ENCODE results near the gene COL13A1. TPM values are rescaled to one million over a fixed set of nuclear protein-coding genes. Genes with fewer than 3 reads are reported as not detected.

COL13A1 gene
- total RNA-seq, 1 experiment from 2014 or later, result 5.9 TPM

DNA sequence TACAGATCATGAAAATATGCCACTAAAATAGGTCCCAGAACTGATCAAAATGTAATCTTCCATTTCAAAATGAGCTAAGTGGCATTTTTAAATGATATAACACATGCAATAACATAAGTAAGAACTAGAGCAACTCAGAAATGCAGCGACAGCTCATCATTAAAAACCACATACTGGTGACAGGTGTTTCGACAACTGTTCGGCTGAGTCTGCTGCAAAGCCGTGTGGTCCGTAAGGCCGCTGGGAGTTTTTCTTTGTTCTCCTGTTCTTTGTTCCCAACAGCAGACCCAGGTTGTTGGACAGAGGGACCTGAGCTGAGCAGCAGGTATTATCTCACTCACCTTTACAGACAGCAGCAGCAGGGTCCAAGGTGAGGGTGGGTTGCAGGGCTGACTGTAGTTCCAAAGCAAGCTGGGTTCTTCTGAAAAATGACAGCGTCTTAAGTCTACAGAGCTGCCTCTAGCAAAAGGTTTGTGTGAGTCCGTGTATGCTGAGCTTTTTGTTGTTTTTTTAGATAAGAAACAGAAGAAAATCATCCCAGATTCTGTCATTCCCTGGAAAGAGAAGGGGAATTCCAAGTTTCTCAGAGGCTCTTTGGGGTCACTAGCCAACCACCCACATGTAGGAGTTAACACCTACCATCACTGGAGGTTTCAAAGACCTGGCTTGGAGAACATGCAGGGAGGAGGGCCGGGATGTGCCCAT, 205.6 kb downstream of the COL13A1 start:
- Histone ChIP-seq H3K9me3 (ENCODE audit: control insufficient read depth in 1 of 2, insufficient read depth in 1 of 2, low read depth in 1 of 2, low read length in 2 of 2) (no peaks in the 10 kb centered on the region), H3K4me2 (ENCODE audit: low read length) (no peak overlapping the region), H2AFZ (ENCODE audit: low read depth, low read length, poor library complexity, severe bottlenecking) (no peak overlapping the region), H3K79me2 (ENCODE audit: insufficient read depth, low read length) (no peaks in the 10 kb centered on the region), H3K4me3 (replicated peaks in 1 of 2; ENCODE audit: low read depth in 1 of 2, low read length in 2 of 2) (no peak overlapping the region), H3K4me1 (ENCODE audit: control insufficient read depth in 1 of 2, insufficient read depth in 2 of 2, low read length in 2 of 2) (no peaks in the 10 kb centered on the region), H3K9me2 (ENCODE audit: insufficient read depth) (no peaks in the 10 kb centered on the region), H4K20me1 (ENCODE audit: insufficient read depth) (no peaks in the 10 kb centered on the region), H3K27me3 (ENCODE audit: insufficient read depth, low read length) (peaks cover 22% of the 10 kb centered on the region; the same call in 1 of the 2 replicates), H3K9ac (ENCODE audit: low read length) (no peak overlapping the region), H3K27ac (ENCODE audit: low read depth, low read length) (no peak overlapping the region), H3K36me3 (ENCODE audit: control insufficient read depth in 1 of 2, insufficient read depth in 2 of 2, low read length in 2 of 2) (no peaks in the 10 kb centered on the region)
- ChIA-PET CTCF (no interaction called here), RAD21 (ENCODE audit: low non-redundant PET in 1 of 2, low total read pairs in 2 of 2, uncharacterized antibody in 2 of 2, unreplicated experiment in 2 of 2) (no interaction called here), POLR2A (no interaction called here)
- intact Hi-C loops (cut with micrococcal nuclease), result no loop called here
- TF ChIP-seq SRF (IDR thresholded peaks at IDR 0.05; ENCODE audit: low read depth) (no peak), SIN3A (IDR thresholded peaks at IDR 0.05; ENCODE audit: low read depth) (no peak), JUND (IDR thresholded peaks at IDR 0.05) (no peak), RAD21 (IDR thresholded peaks at IDR 0.05; ENCODE audit: low read depth) (no peak), POLR2A (IDR thresholded peaks at IDR 0.05; ENCODE audit: borderline replicate concordance, extremely low read depth, insufficient read depth, insufficient read length) (no peak), ELF1 (IDR thresholded peaks at IDR 0.05; ENCODE audit: borderline replicate concordance, low read depth) (no peak), EZH2phosphoT487 (IDR thresholded peaks at IDR 0.05; ENCODE audit: borderline replicate concordance) (no peak), TCF7L2 (IDR thresholded peaks at IDR 0.05; ENCODE audit: borderline replicate concordance, extremely low read depth, insufficient read depth, insufficient read length) (no peak), EGR1 (IDR thresholded peaks at IDR 0.05; ENCODE audit: low read depth) (no peak)
- TF ChIP-seq, protein P1, sequence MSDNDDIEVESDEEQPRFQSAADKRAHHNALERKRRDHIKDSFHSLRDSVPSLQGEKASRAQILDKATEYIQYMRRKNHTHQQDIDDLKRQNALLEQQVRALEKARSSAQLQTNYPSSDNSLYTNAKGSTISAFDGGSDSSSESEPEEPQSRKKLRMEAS (IDR thresholded peaks at IDR 0.05), result no peak
- no peak for ATAC-seq
- no TSS peak for BruUV-seq (replicated peaks)
- DNase-seq (ENCODE audit: low read depth, low spot score), result no peak

Other genes with a start within 250 kb of the COL13A1 start
- gene NEUROG3, start 228.5 kb upstream of the COL13A1 start, total RNA-seq (2021; ENCODE audit: unreplicated experiment), result not detected
- gene FAM241B, start 171.7 kb upstream of the COL13A1 start, total RNA-seq (2021; ENCODE audit: unreplicated experiment), result 18.0 TPM